ENCODE results near the gene TFPI. TPM values are rescaled to one million over a fixed set of nuclear protein-coding genes. Genes with fewer than 3 reads are reported as not detected.

Gene TFPI
- total RNA-seq, 1 donor from 2014 or later = 17.5 TPM

- Mint-ChIP-seq H3K36me3 (ENCODE audit: insufficient read depth) (no peaks in the 10 kb centered on the region), H3K9me3 (ENCODE audit: low read depth) (no peaks in the 10 kb centered on the region), H3K27me3 (no peaks in the 10 kb centered on the region), H3K27ac (no peak overlapping the region), H3K4me3 (ENCODE audit: low read depth) (no peak overlapping the region), H3K4me1 (ENCODE audit: low read depth) (peaks cover 8% of the 10 kb centered on the region)
- no peak for TF ChIP-seq CTCF (IDR thresholded peaks at IDR 0.05; ENCODE audit: unreplicated experiment)
- DNase-seq (ENCODE audit: low spot score, unreplicated experiment) = no peak
Measured at GRCh38 chr2:187446711-187447110, 107.5 kb downstream of the TFPI start.

- H3K4me3 Mint-ChIP-seq (ENCODE audit: low read depth) = no peak overlapping the region
- H3K4me1 Mint-ChIP-seq (ENCODE audit: low read depth) = peaks cover 8% of the 10 kb centered on the region
- no peak overlapping the region for H3K27ac Mint-ChIP-seq
- H3K36me3 Mint-ChIP-seq (ENCODE audit: insufficient read depth) = no peaks in the 10 kb centered on the region
- H3K27me3 Mint-ChIP-seq = no peaks in the 10 kb centered on the region
- TF ChIP-seq CTCF (IDR thresholded peaks at IDR 0.05; ENCODE audit: unreplicated experiment) = no peak
- H3K9me3 Mint-ChIP-seq (ENCODE audit: low read depth) = no peaks in the 10 kb centered on the region
- DNase-seq (ENCODE audit: low spot score, unreplicated experiment) = no peak
Measured at GRCh38 chr2:187445051-187445450, 109.2 kb downstream of the TFPI start.

- H3K4me3 Mint-ChIP-seq (ENCODE audit: low read depth) = no peak overlapping the region
- no peak overlapping the region for H3K27ac Mint-ChIP-seq
- no peaks in the 10 kb centered on the region for H3K9me3 Mint-ChIP-seq (ENCODE audit: low read depth)
- no peak for TF ChIP-seq CTCF (IDR thresholded peaks at IDR 0.05; ENCODE audit: unreplicated experiment)
- peaks cover 3% of the 10 kb centered on the region for H3K4me1 Mint-ChIP-seq (ENCODE audit: low read depth)
- no peaks in the 10 kb centered on the region for H3K36me3 Mint-ChIP-seq (ENCODE audit: insufficient read depth)
- DNase-seq (ENCODE audit: low spot score, unreplicated experiment) = no peak
- no peaks in the 10 kb centered on the region for H3K27me3 Mint-ChIP-seq
Measured at GRCh38 chr2:187442778-187443177, 111.5 kb downstream of the TFPI start.

- Mint-ChIP-seq H3K9me3 (ENCODE audit: low read depth) (no peaks in the 10 kb centered on the region), H3K27ac (no peak overlapping the region), H3K27me3 (no peaks in the 10 kb centered on the region), H3K4me1 (ENCODE audit: low read depth) (peaks cover 3% of the 10 kb centered on the region), H3K36me3 (ENCODE audit: insufficient read depth) (no peaks in the 10 kb centered on the region), H3K4me3 (ENCODE audit: low read depth) (no peak overlapping the region)
- TF ChIP-seq CTCF (IDR thresholded peaks at IDR 0.05; ENCODE audit: unreplicated experiment) = no peak
- no peak for DNase-seq (ENCODE audit: low spot score, unreplicated experiment)
Measured at GRCh38 chr2:187442378-187442777, 111.9 kb downstream of the TFPI start.

GRCh38 chr2:187440101-187440675, 114.0 kb downstream of the TFPI start:
- no peak overlapping the region for H3K4me3 Mint-ChIP-seq (ENCODE audit: low read depth)
- H3K9me3 Mint-ChIP-seq (ENCODE audit: low read depth) = no peaks in the 10 kb centered on the region
- no peaks in the 10 kb centered on the region for H3K27me3 Mint-ChIP-seq
- TF ChIP-seq CTCF (IDR thresholded peaks at IDR 0.05; ENCODE audit: unreplicated experiment) = no peak
- H3K27ac Mint-ChIP-seq = no peak overlapping the region
- H3K36me3 Mint-ChIP-seq (ENCODE audit: insufficient read depth) = no peaks in the 10 kb centered on the region
- H3K4me1 Mint-ChIP-seq (ENCODE audit: low read depth) = no peaks in the 10 kb centered on the region
- no peak for DNase-seq (ENCODE audit: low spot score, unreplicated experiment)

Measured in progenitor cell of endocrine pancreas (in vitro differentiated cells).